Neutrophil (primary cell): ENCODE results near the gene VAC14.

ENCODE experiments used
- H3K27ac ChIP-seq: fragments of 200-600 bp; sonication (generic); 2 replicates; pipeline ENCODE4 v1.5.1; 2016; ENCODE audit warnings: mild to moderate bottlenecking, moderate library complexity
- H3K27me3 ChIP-seq: fragments of 200-600 bp; sonication (generic); 2 replicates; pipeline ENCODE4 v1.6.0; 2016; ENCODE audit warnings: mild to moderate bottlenecking
- H3K36me3 ChIP-seq: fragments of 200-600 bp; sonication (generic); 2 replicates; pipeline ENCODE4 v1.5.1; 2017
- H3K4me1 ChIP-seq, 2 experiments: fragments of 200-600 bp in 1 of 2; sonication (generic) in 1 of 2; 1 replicate in 1 of 2; 2 replicates in 1 of 2; pipeline versions ENCODE4 v1.5.1 to v1.6.1; 2013 to 2016; ENCODE audit warnings: low read depth in 1 of 2, low read length in 1 of 2, mild to moderate bottlenecking in 1 of 2, moderate library complexity in 1 of 2; ENCODE audit not compliant: control insufficient read depth in 1 of 2, insufficient read depth in 1 of 2
- H3K4me3 ChIP-seq, 2 experiments: fragments of 200-600 bp in 1 of 2; sonication (generic) in 1 of 2; 1 replicate in 1 of 2; 2 replicates in 1 of 2; pipeline ENCODE4 v1.5.1; 2013 to 2016; ENCODE audit warnings: low read depth in 1 of 2, low read length in 1 of 2, mild to moderate bottlenecking in 1 of 2, moderate library complexity in 1 of 2
- H3K9me3 ChIP-seq: fragments of 200-600 bp; sonication (generic); 2 replicates; pipeline ENCODE4 v1.5.1; 2016
- TF ChIP-seq, protein P1 (sequence below): fragments of 200-600 bp; sonication (generic); IDR thresholded peaks from 2 replicates; pipeline ENCODE4 v1.5.1; 2016; ENCODE audit warnings: antibody characterized with exemption

The VAC14 gene

GRCh38 chr16:70729292-70729691 is 71.7 kb downstream of the VAC14 start:
- Histone ChIP-seq H3K27me3 (no peaks in the 10 kb centered on the region), H3K36me3 (peaks cover 56% of the 10 kb centered on the region), H3K4me1 (no peaks in the 10 kb centered on the region), H3K27ac (no peak overlapping the region), H3K4me3 (no peak overlapping the region), H3K9me3 (no peaks in the 10 kb centered on the region)
- TF ChIP-seq, protein P1, sequence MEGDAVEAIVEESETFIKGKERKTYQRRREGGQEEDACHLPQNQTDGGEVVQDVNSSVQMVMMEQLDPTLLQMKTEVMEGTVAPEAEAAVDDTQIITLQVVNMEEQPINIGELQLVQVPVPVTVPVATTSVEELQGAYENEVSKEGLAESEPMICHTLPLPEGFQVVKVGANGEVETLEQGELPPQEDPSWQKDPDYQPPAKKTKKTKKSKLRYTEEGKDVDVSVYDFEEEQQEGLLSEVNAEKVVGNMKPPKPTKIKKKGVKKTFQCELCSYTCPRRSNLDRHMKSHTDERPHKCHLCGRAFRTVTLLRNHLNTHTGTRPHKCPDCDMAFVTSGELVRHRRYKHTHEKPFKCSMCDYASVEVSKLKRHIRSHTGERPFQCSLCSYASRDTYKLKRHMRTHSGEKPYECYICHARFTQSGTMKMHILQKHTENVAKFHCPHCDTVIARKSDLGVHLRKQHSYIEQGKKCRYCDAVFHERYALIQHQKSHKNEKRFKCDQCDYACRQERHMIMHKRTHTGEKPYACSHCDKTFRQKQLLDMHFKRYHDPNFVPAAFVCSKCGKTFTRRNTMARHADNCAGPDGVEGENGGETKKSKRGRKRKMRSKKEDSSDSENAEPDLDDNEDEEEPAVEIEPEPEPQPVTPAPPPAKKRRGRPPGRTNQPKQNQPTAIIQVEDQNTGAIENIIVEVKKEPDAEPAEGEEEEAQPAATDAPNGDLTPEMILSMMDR: no peak

- Histone ChIP-seq H3K4me1 (no peaks in the 10 kb centered on the region), H3K36me3 (peaks cover 65% of the 10 kb centered on the region)
- TF ChIP-seq, protein P1: no peak
Observed at GRCh38 chr16:70728150-70728549, 72.8 kb downstream of the VAC14 start.

GRCh38 chr16:70726892-70727361 is 74.0 kb downstream of the VAC14 start:
- no peak overlapping the region for H3K27ac ChIP-seq

More at GRCh38 chr16:70728150-70728549, 72.8 kb downstream of the VAC14 start:
- H3K27me3 ChIP-seq: no peaks in the 10 kb centered on the region
- H3K9me3 ChIP-seq: no peaks in the 10 kb centered on the region
- H3K4me3 ChIP-seq: no peak overlapping the region
- no peak overlapping the region for H3K27ac ChIP-seq

DNA sequence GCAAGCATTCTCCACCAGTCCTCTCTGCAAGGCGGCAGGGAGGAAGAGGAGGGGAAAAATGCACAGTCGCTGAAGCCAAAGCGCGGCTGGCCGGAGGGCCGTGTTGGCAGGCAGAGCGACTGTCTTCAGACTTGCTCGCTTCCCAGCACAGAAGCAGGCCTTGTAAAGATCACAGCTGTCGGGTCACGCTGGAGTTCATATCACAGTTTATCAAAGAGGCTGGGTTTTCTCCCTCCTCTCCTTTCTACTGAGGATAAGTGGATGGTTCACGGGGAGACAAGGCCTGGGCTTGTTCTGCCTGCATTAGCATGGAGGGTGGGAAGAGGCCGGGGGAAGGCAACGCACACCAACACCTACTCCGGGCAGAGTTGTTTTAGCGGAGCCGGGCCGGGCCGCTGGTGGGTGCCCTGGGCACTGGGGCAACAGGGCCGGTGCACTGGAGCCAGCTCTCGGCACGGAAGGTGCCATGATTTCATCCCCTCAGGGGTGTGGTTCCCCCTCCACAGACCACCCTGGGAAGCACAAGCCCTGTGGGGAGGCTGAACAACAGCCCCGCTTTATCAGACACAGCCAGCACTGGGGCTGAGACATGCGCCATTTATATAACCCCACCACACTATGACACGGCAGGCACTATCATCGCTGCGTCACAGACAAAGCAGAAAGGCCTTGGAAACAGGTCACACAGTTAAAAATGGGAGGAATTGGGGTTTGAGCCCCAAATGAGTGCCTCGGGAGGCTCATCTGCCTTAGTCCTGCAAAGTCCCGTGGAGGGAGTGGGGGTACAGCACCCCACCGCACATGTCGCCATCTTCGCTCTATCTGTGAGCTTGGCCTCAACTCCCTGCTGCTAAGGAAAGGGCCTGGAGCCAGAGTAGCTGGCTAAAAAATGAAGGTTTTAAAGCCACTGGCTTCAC is 74.8 kb downstream of the VAC14 start:
- Histone ChIP-seq H3K36me3 (peaks cover 75% of the 10 kb centered on the region), H3K27ac (no peak overlapping the region), H3K4me1 (no peaks in the 10 kb centered on the region), H3K27me3 (no peaks in the 10 kb centered on the region), H3K4me3 (no peak overlapping the region), H3K9me3 (no peaks in the 10 kb centered on the region)
- TF ChIP-seq, protein P1: no peak

More at GRCh38 chr16:70726892-70727361, 74.0 kb downstream of the VAC14 start:
- no peak overlapping the region for H3K4me3 ChIP-seq
- H3K36me3 ChIP-seq: peaks cover 69% of the 10 kb centered on the region
- no peaks in the 10 kb centered on the region for H3K27me3 ChIP-seq
- TF ChIP-seq, protein P1: no peak
- no peaks in the 10 kb centered on the region for H3K9me3 ChIP-seq
- H3K4me1 ChIP-seq: no peaks in the 10 kb centered on the region

GRCh38 chr16:70725024-70725911 is 75.7 kb downstream of the VAC14 start:
- H3K36me3 ChIP-seq: peaks cover 69% of the 10 kb centered on the region
- H3K9me3 ChIP-seq: no peaks in the 10 kb centered on the region
- no peaks in the 10 kb centered on the region for H3K27me3 ChIP-seq
- no peaks in the 10 kb centered on the region for H3K4me1 ChIP-seq
- TF ChIP-seq, protein P1: no peak
- no peak overlapping the region for H3K27ac ChIP-seq
- H3K4me3 ChIP-seq: no peak overlapping the region
